ENCODE data around the gene PLEKHG4.

Gene PLEKHG4

GRCh38 chr16:67236563-67237395 lies 42.6 kb upstream of the PLEKHG4 start:
- peak; percentile 62 for FAIRE-seq
- no peak for TF ChIP-seq POLR2A (IDR thresholded peaks at IDR 0.05; ENCODE audit: low read depth, low read length)
- no peak for TF ChIP-seq TAF1 (IDR thresholded peaks at IDR 0.05; ENCODE audit: low read depth, low read length)
- no peak for TF ChIP-seq POLR2AphosphoS5 (IDR thresholded peaks at IDR 0.05; ENCODE audit: low read depth, low read length)
- TF ChIP-seq POU2F2 (IDR thresholded peaks at IDR 0.05; ENCODE audit: low read depth, low read length): no peak
- no peak for TF ChIP-seq SPI1 (IDR thresholded peaks at IDR 0.05; ENCODE audit: low read depth, low read length)
- TF ChIP-seq PAX5 (IDR thresholded peaks at IDR 0.05; ENCODE audit: insufficient read depth, low read length, severe bottlenecking): no peak
- DNase-seq (ENCODE audit: insufficient read length, low spot score): peak; percentile 91

- FAIRE-seq (no peak), DNase-seq (ENCODE audit: insufficient read length, low spot score) (no peak)
- TF ChIP-seq POLR2A (IDR thresholded peaks at IDR 0.05; ENCODE audit: low read depth, low read length) (0 out of 2 replicates have a peak, but pooled peaks have one; percentile 2), TAF1 (IDR thresholded peaks at IDR 0.05; ENCODE audit: low read depth, low read length) (no peak)
Measured at GRCh38 chr16:67237396-67238277, 41.7 kb upstream of the PLEKHG4 start.

GRCh38 chr16:67238278-67238575 lies 41.1 kb upstream of the PLEKHG4 start:
- no peak for TF ChIP-seq TAF1 (IDR thresholded peaks at IDR 0.05; ENCODE audit: low read depth, low read length)
- no peak for TF ChIP-seq SPI1 (IDR thresholded peaks at IDR 0.05; ENCODE audit: low read depth, low read length)
- TF ChIP-seq POU2F2 (IDR thresholded peaks at IDR 0.05; ENCODE audit: low read depth, low read length): no peak
- TF ChIP-seq POLR2AphosphoS5 (IDR thresholded peaks at IDR 0.05; ENCODE audit: low read depth, low read length): no peak
- TF ChIP-seq PAX5 (IDR thresholded peaks at IDR 0.05; ENCODE audit: insufficient read depth, low read length, severe bottlenecking): no peak
- no peak for TF ChIP-seq POLR2A (IDR thresholded peaks at IDR 0.05; ENCODE audit: low read depth, low read length)
- DNase-seq (ENCODE audit: insufficient read length, low spot score): no peak
- no peak for FAIRE-seq

- no peak for FAIRE-seq
- no peak for DNase-seq (ENCODE audit: insufficient read length, low spot score)
- TF ChIP-seq SPI1 (IDR thresholded peaks at IDR 0.05; ENCODE audit: low read depth, low read length) (no peak), TAF1 (IDR thresholded peaks at IDR 0.05; ENCODE audit: low read depth, low read length) (no peak), POU2F2 (IDR thresholded peaks at IDR 0.05; ENCODE audit: low read depth, low read length) (no peak), POLR2AphosphoS5 (IDR thresholded peaks at IDR 0.05; ENCODE audit: low read depth, low read length) (no peak), POLR2A (IDR thresholded peaks at IDR 0.05; ENCODE audit: low read depth, low read length) (no peak), PAX5 (IDR thresholded peaks at IDR 0.05; ENCODE audit: insufficient read depth, low read length, severe bottlenecking) (no peak)
Measured at GRCh38 chr16:67238806-67239470, 40.4 kb upstream of the PLEKHG4 start.

- no peak for FAIRE-seq
- no peak for DNase-seq (ENCODE audit: insufficient read length, low spot score)
- TF ChIP-seq POLR2A (IDR thresholded peaks at IDR 0.05; ENCODE audit: low read depth, low read length): no peak
- TF ChIP-seq SPI1 (IDR thresholded peaks at IDR 0.05; ENCODE audit: low read depth, low read length): no peak
- TF ChIP-seq POU2F2 (IDR thresholded peaks at IDR 0.05; ENCODE audit: low read depth, low read length): no peak
- TF ChIP-seq POLR2AphosphoS5 (IDR thresholded peaks at IDR 0.05; ENCODE audit: low read depth, low read length): no peak
- TF ChIP-seq PAX5 (IDR thresholded peaks at IDR 0.05; ENCODE audit: insufficient read depth, low read length, severe bottlenecking): no peak
- TF ChIP-seq TAF1 (IDR thresholded peaks at IDR 0.05; ENCODE audit: low read depth, low read length): no peak
Measured at GRCh38 chr16:67240506-67240905, 38.8 kb upstream of the PLEKHG4 start.

GRCh38 chr16:67241008-67241900 lies 38.1 kb upstream of the PLEKHG4 start:
- FAIRE-seq (no peak), DNase-seq (ENCODE audit: insufficient read length, low spot score) (no peak)
- TF ChIP-seq SPI1 (IDR thresholded peaks at IDR 0.05; ENCODE audit: low read depth, low read length) (no peak), PAX5 (IDR thresholded peaks at IDR 0.05; ENCODE audit: insufficient read depth, low read length, severe bottlenecking) (no peak), POU2F2 (IDR thresholded peaks at IDR 0.05; ENCODE audit: low read depth, low read length) (no peak), POLR2A (IDR thresholded peaks at IDR 0.05; ENCODE audit: low read depth, low read length) (no peak), POLR2AphosphoS5 (IDR thresholded peaks at IDR 0.05; ENCODE audit: low read depth, low read length) (no peak)

- TF ChIP-seq TAF1 (IDR thresholded peaks at IDR 0.05; ENCODE audit: low read depth, low read length): no peak
- no peak for TF ChIP-seq POLR2AphosphoS5 (IDR thresholded peaks at IDR 0.05; ENCODE audit: low read depth, low read length)
- no peak for TF ChIP-seq POLR2A (IDR thresholded peaks at IDR 0.05; ENCODE audit: low read depth, low read length)
- no peak for TF ChIP-seq SPI1 (IDR thresholded peaks at IDR 0.05; ENCODE audit: low read depth, low read length)
- no peak for TF ChIP-seq POU2F2 (IDR thresholded peaks at IDR 0.05; ENCODE audit: low read depth, low read length)
- TF ChIP-seq PAX5 (IDR thresholded peaks at IDR 0.05; ENCODE audit: insufficient read depth, low read length, severe bottlenecking): no peak
- DNase-seq (ENCODE audit: insufficient read length, low spot score) (no peak), FAIRE-seq (no peak)
Measured at GRCh38 chr16:67242138-67242730, 37.1 kb upstream of the PLEKHG4 start.

GRCh38 chr16:67243481-67243880 lies 35.9 kb upstream of the PLEKHG4 start:
- FAIRE-seq: no peak
- DNase-seq (ENCODE audit: insufficient read length, low spot score): no peak
- TF ChIP-seq TAF1 (IDR thresholded peaks at IDR 0.05; ENCODE audit: low read depth, low read length): no peak
- TF ChIP-seq POLR2A (IDR thresholded peaks at IDR 0.05; ENCODE audit: low read depth, low read length): no peak
- TF ChIP-seq SPI1 (IDR thresholded peaks at IDR 0.05; ENCODE audit: low read depth, low read length): no peak
- TF ChIP-seq POLR2AphosphoS5 (IDR thresholded peaks at IDR 0.05; ENCODE audit: low read depth, low read length): no peak
- no peak for TF ChIP-seq PAX5 (IDR thresholded peaks at IDR 0.05; ENCODE audit: insufficient read depth, low read length, severe bottlenecking)
- no peak for TF ChIP-seq POU2F2 (IDR thresholded peaks at IDR 0.05; ENCODE audit: low read depth, low read length)

All from GM12891 (cell line).